GM12873 (cell line): ENCODE results near the gene CHST7.

ENCODE experiments used
- CTCF ChIP-seq: IDR thresholded peaks from 2 replicates; pipeline ENCODE4 v1.5.1; 2012; ENCODE audit warnings: low read depth, mild to moderate bottlenecking, moderate library complexity, low read length, control low read depth; ENCODE audit not compliant: insufficient read depth; ENCODE audit errors: missing control alignments

The CHST7 gene

GRCh38 chrX:46577221-46578005 lies 3.8 kb downstream of the CHST7 start:
- TF ChIP-seq CTCF = no peak

- no peak for TF ChIP-seq CTCF
Observed at GRCh38 chrX:46579250-46579649, 5.7 kb downstream of the CHST7 start.

DNA sequence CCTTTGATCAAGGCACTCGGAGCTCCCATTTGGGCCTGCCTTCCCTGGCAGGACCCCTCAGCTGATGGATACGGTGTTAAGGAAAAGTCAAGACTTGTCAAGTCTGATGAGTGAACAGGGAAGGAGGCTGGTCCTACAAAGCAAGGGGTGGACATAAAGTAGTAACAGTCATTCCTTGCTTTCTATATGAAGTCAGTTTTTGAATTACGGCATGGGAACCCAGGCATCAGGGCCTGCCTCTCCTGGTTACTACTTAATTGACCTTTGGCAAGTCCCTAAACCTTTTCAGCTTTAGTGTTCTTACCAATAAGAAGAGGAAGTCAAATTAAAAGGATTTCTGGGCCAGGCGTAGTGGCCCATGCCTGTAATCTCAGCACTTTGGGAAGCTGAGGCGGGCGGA lies 7.0 kb downstream of the CHST7 start:
- TF ChIP-seq CTCF = no peak

DNA sequence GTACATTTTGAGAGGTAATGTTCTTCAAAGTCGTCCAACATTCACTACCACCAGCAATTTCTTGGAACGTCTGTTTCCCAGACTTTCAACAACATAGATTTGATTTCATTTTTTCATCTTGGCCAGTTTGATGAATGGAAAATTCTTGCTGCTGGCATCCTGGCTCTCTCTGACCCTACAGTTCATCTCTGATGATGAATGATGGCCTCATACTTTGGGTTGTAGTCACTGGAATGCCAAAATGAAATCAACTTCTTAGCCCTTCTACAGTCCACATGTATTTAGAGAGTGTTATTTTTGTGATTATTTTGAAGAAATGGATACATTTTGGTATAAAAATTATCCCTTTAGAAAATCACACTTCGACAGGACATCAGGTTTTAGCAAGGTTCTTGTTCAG lies 8.8 kb downstream of the CHST7 start:
- no peak for TF ChIP-seq CTCF

GRCh38 chrX:46582966-46583365 lies 9.4 kb downstream of the CHST7 start:
- no peak for TF ChIP-seq CTCF

DNA sequence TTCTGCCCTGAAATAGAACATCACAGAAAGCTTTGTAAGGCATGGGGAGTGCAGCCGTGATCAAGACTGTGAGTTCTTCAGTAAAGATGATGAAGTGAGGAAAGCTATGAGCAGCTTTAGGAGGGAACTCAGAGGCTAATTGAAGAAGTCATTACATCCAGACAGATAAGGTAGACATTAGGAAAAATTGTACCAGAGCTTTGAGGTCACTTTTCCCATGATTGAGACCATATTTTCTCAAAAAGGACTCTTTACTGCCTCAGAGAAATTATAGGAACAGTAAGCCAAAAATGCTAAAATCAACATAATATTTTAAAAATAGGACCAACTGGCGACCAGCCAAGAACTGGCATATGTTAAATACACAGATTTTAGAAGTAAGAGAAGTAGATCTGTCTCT lies 11.2 kb downstream of the CHST7 start:
- no peak for TF ChIP-seq CTCF

GRCh38 chrX:46587158-46587557 lies 13.6 kb downstream of the CHST7 start:
- TF ChIP-seq CTCF = no peak

- TF ChIP-seq CTCF = no peak
Observed at GRCh38 chrX:46587753-46588171, 14.2 kb downstream of the CHST7 start.
